ENCODE results near the gene LDLRAD3.

- TF ChIP-seq ZFX (IDR thresholded peaks at IDR 0.05; ENCODE audit: borderline replicate concordance), result no peak
- TF ChIP-seq CTCF (IDR thresholded peaks at IDR 0.05), result no peak
These were observed 175.4 kb downstream of the LDLRAD3 start for GRCh38 chr11:36119300-36119699.

All from 22Rv1 (cell line).